A549 (cell line): ENCODE data around the gene IDS. TPM values are rescaled to one million over a fixed set of nuclear protein-coding genes. Genes with fewer than 3 reads are reported as not detected.

Experiments used
- ATAC-seq, 2 experiments: fragments of 200-7000 bp in 1 of 2; fragments of >200 bp in 1 of 2; cut with Nextera tagmentation in 1 of 2; cut with Tn5 transposase in 1 of 2; 3 replicates each; pipeline versions ENCODE4 v1.8.0 to v1.9.1; 2018 to 2020; ENCODE audit warnings: mild to moderate bottlenecking in 1 of 2, moderate library complexity in 1 of 2
- CTCF ChIA-PET: fragments of 300-600 bp; sonication (Branson Sonifier 250); formaldehyde crosslinking; extraction: SDS; loops from one replicate; lab custom pipeline; 2021; ENCODE audit warnings: antibody characterized with exemption, inconsistent platforms; lab: Yijun Ruan, JAX
- POLR2A ChIA-PET: fragments of 350-600 bp; formaldehyde crosslinking; extraction: SDS; loops from one replicate; lab custom pipeline; 2021; ENCODE audit warnings: antibody characterized with exemption, inconsistent platforms; lab: Yijun Ruan, JAX
- DNase-seq, 2 experiments: peaks; one replicate each; pipeline versions ENCODE4 v3.0.0 to v3.0.0-alpha.2; 2011 to 2016; ENCODE audit warnings: low read depth in 1 of 2, low spot score in 1 of 2
- FAIRE-seq: peaks from 2 replicates; lab custom pipeline; 2011; peaks lifted over from hg19 to GRCh38; lab: Jason Lieb, UNC
- H3K27ac ChIP-seq, 2 experiments: fragments of >200 bp; sonication (Bioruptor Twin); formaldehyde crosslinking; 3 replicates each; pipeline ENCODE4 v1.5.1; 2016 to 2017
- H3K4me1 ChIP-seq: fragments of >200 bp; sonication (Bioruptor Twin); formaldehyde crosslinking; 3 replicates; pipeline ENCODE4 v1.6.1; 2016
- H3K4me2 ChIP-seq: fragments of >200 bp; sonication (Bioruptor Twin); formaldehyde crosslinking; 3 replicates; pipeline ENCODE4 v1.6.1; 2016
- H3K4me3 ChIP-seq: fragments of >200 bp; sonication (Bioruptor Twin); formaldehyde crosslinking; 3 replicates; pipeline ENCODE4 v1.5.1; 2016
- H3K9me3 ChIP-seq: fragments of >200 bp; sonication (Bioruptor Twin); formaldehyde crosslinking; 3 replicates; pipeline ENCODE4 v1.6.1; 2016
- ATOH8 ChIP-seq: fragments of 250-450 bp; sonication (Bioruptor Pico); IDR thresholded peaks from 2 replicates; pipeline ENCODE4 v1.5.0; 2020; ENCODE audit warnings: low read depth, mild to moderate bottlenecking, moderate library complexity
- BCL3 ChIP-seq: fragments of >200 bp; sonication (Bioruptor Twin); formaldehyde crosslinking; IDR thresholded peaks from 3 replicates; pipeline ENCODE4 v1.6.1; 2016
- CBX2 ChIP-seq: fragments of 200-600 bp; sonication (generic); IDR thresholded peaks from 2 replicates; pipeline ENCODE4 v1.6.1; 2016; ENCODE audit warnings: low read depth, mild to moderate bottlenecking, borderline replicate concordance
- CBX8 ChIP-seq: fragments of 200-600 bp; sonication (generic); IDR thresholded peaks from 2 replicates; pipeline ENCODE4 v1.6.1; 2016
- CHD2 ChIP-seq: fragments of 150-350 bp; IDR thresholded peaks from 2 replicates; pipeline ENCODE4 v1.6.1; 2014; ENCODE audit warnings: low read length; ENCODE audit not compliant: partially characterized antibody
- CHD4 ChIP-seq: fragments of 200-600 bp; sonication (generic); IDR thresholded peaks from 2 replicates; pipeline ENCODE4 v1.6.1; 2016; ENCODE audit warnings: antibody characterized with exemption, mild to moderate bottlenecking, borderline replicate concordance
- CTCF ChIP-seq: fragments of >200 bp; sonication (Bioruptor Twin); formaldehyde crosslinking; IDR thresholded peaks from 3 replicates; pipeline ENCODE4 v1.5.1; 2016
- EHMT2 ChIP-seq: fragments of 200-600 bp; sonication (generic); IDR thresholded peaks from 2 replicates; pipeline ENCODE4 v1.6.1; 2016; ENCODE audit warnings: antibody characterized with exemption, low read depth, mild to moderate bottlenecking, moderate library complexity
- ELK1 ChIP-seq: fragments of 150-350 bp; IDR thresholded peaks from 2 replicates; pipeline ENCODE4 v1.6.1; 2014; ENCODE audit warnings: low read depth, mild to moderate bottlenecking, low read length
- FOSB ChIP-seq: fragments of 250-450 bp; sonication (Bioruptor Pico); IDR thresholded peaks from 2 replicates; pipeline ENCODE4 v1.5.0; 2020; ENCODE audit warnings: mild to moderate bottlenecking, moderate library complexity
- HEYL ChIP-seq: fragments of 250-450 bp; sonication (Bioruptor Pico); IDR thresholded peaks from 2 replicates; pipeline ENCODE4 v1.8.0; 2021; ENCODE audit warnings: mild to moderate bottlenecking, moderate library complexity
- KDM1A ChIP-seq: fragments of 200-600 bp; sonication (generic); IDR thresholded peaks from 2 replicates; pipeline ENCODE4 v1.6.1; 2016; ENCODE audit warnings: low read depth, mild to moderate bottlenecking
- MAFK ChIP-seq: fragments of 450-650 bp; IDR thresholded peaks from 2 replicates; pipeline ENCODE4 v1.6.1; 2014; ENCODE audit not compliant: partially characterized antibody
- NFE2L2 ChIP-seq: fragments of 150-350 bp; conservative IDR thresholded peaks from 2 replicates; pipeline ENCODE4 v1.6.1; 2014; ENCODE audit warnings: low read length
- PBX3 ChIP-seq: IDR thresholded peaks from 2 replicates; pipeline ENCODE4 v1.6.1; 2012
- POLR2AphosphoS2 ChIP-seq: conservative IDR thresholded peaks from 2 replicates; pipeline ENCODE4 v1.6.1; 2012; ENCODE audit warnings: low read length, improper control_type of control experiment, inconsistent platforms
- RAD21 ChIP-seq, 2 experiments: fragments of >200 bp in 1 of 2; sonication (Bioruptor Twin) in 1 of 2; formaldehyde crosslinking in 1 of 2; IDR thresholded peaks in 1 of 2; conservative IDR thresholded peaks in 1 of 2; 2 replicates in 1 of 2; 3 replicates in 1 of 2; pipeline ENCODE4 v1.6.1; 2012 to 2018; ENCODE audit warnings: inconsistent platforms in 1 of 2
- RCOR1 ChIP-seq: fragments of 150-350 bp; IDR thresholded peaks from 2 replicates; pipeline ENCODE4 v1.6.1; 2014; ENCODE audit warnings: antibody characterized with exemption, low read length, low read depth
- SMC3 ChIP-seq: fragments of >200 bp; sonication (Bioruptor Twin); formaldehyde crosslinking; IDR thresholded peaks from 3 replicates; pipeline ENCODE4 v1.6.1; 2018; ENCODE audit warnings: inconsistent platforms
- USF2 ChIP-seq: fragments of 450-650 bp; IDR thresholded peaks from 2 replicates; pipeline ENCODE4 v1.6.1; 2014; ENCODE audit warnings: antibody characterized with exemption
- ZFP36 ChIP-seq: fragments of 450-650 bp; IDR thresholded peaks from 2 replicates; pipeline ENCODE4 v1.6.1; 2014; ENCODE audit warnings: borderline replicate concordance; ENCODE audit not compliant: partially characterized antibody
- ZSCAN20 ChIP-seq: fragments of 250-450 bp; sonication (Bioruptor Pico); IDR thresholded peaks from 2 replicates; pipeline ENCODE4 v1.8.0; 2022; ENCODE audit warnings: mild to moderate bottlenecking, moderate library complexity
- WGBS: methylation state at CpG from one replicate; pipeline ENCODE4 v1.1.6; 2017; ENCODE audit errors: missing lambda C conversion rate; 5-methylcytosine and 5-hydroxymethylcytosine counted together
- polyA plus RNA-seq, 4 experiments: library from polyadenylated mRNA; depleted of rRNA in 3 of 4; stranded (reverse); fragments of >200 nt; fragmentation: RNase III in 1 of 4; extraction: RNeasy Plus Mini Kit Qiagen cat#74134 plus additional on column Dnase treatment in 1 of 4; gene quantifications; 2 replicates in 3 of 4; 3 replicates in 1 of 4; pipeline ENCODE4 v1.2.3, GENCODE V29; 2011 to 2017

The IDS gene
- polyA plus RNA-seq, 2 of the 4 experiments (the other 2 are of a cell fraction): 40.6 to 120 TPM

GRCh38 chrX:149471397-149471796 lies 33.7 kb downstream of the IDS start:
- DNase-seq: no peak
- 0 out of 3 replicates have a peak, but pooled peaks cover 3% of the 10 kb centered on the region for H3K4me1 ChIP-seq
- FAIRE-seq: no peak
- no peaks in the 10 kb centered on the region for H3K9me3 ChIP-seq
- peak overlapping the region; percentile 69 for H3K4me2 ChIP-seq
- H3K4me3 ChIP-seq: no peak overlapping the region
- 76% methylated on average over 8 of the region's 8 CpGs for WGBS
- ATAC-seq: no peak
- POLR2A ChIA-PET: no interaction called here
- H3K27ac ChIP-seq: no peak overlapping the region
- CTCF ChIA-PET: interaction anchor here (0.6 to 2.9 kb wide), 18 partner anchors 9 to 1423 kb away, joined by 3 to 16 read pairs (median 4); no protein-coding TSS in a partner anchor
- TF ChIP-seq POLR2AphosphoS2 (no peak), CBX8 (no peak), ZFP36 (no peak), SMC3 (no peak), EHMT2 (no peak), FOSB (no peak), ATOH8 (CRISPR knock-in tag) (no peak)

GRCh38 chrX:149470955-149471354 lies 34.2 kb downstream of the IDS start:
- ATAC-seq (peak; percentile 83 to 96), DNase-seq (peak; percentile 62 to 68), FAIRE-seq (no peak)
- CTCF ChIA-PET: interaction anchor here (0.6 to 2.9 kb wide), 20 partner anchors 10 to 1423 kb away, joined by 3 to 16 read pairs (median 4); no protein-coding TSS in a partner anchor
- Histone ChIP-seq H3K4me2 (peak overlapping the region; percentile 69), H3K27ac (no peak overlapping the region), H3K9me3 (no peaks in the 10 kb centered on the region), H3K4me3 (no peak overlapping the region), H3K4me1 (0 out of 3 replicates have a peak, but pooled peaks cover 3% of the 10 kb centered on the region)
- 12% methylated on average over 22 of the region's 23 CpGs for WGBS
- peak; percentile 69 for TF ChIP-seq SMC3
- no peak for TF ChIP-seq MAFK
- TF ChIP-seq PBX3: no peak
- no peak for TF ChIP-seq BCL3
- peak; percentile 69 for TF ChIP-seq CTCF
- no peak for TF ChIP-seq USF2
- TF ChIP-seq KDM1A: no peak
- no peak for TF ChIP-seq HEYL (CRISPR knock-in tag)
- TF ChIP-seq RAD21 (conservative IDR thresholded peaks at IDR 0.05 in 1 of 2, IDR thresholded peaks at IDR 0.05 in 1 of 2): peak; percentile 85 to 89
- TF ChIP-seq CHD2: no peak
- no peak for TF ChIP-seq ELK1
- no peak for TF ChIP-seq CHD4
- TF ChIP-seq NFE2L2: no peak
- TF ChIP-seq ZSCAN20 (CRISPR knock-in tag): no peak
- no peak for TF ChIP-seq RCOR1
- no peak for TF ChIP-seq CBX2
- POLR2A ChIA-PET: no interaction called here
